ENCODE results near the gene TFAM. TPM values are rescaled to one million over a fixed set of nuclear protein-coding genes. Genes with fewer than 3 reads are reported as not detected.

TFAM gene
- total RNA-seq, 1 experiment from 2014 or later = 57.6 TPM

- Histone ChIP-seq H3K9me2 (ENCODE audit: insufficient read depth) (no peaks in the 10 kb centered on the region), H3K4me2 (ENCODE audit: low read length) (no peak overlapping the region), H4K20me1 (ENCODE audit: insufficient read depth) (0 out of 2 replicates have a peak, but pooled peaks cover 8% of the 10 kb centered on the region), H3K79me2 (ENCODE audit: insufficient read depth, low read length) (peaks cover 41% of the 10 kb centered on the region), H3K9me3 (ENCODE audit: control insufficient read depth in 1 of 2, insufficient read depth in 1 of 2, low read depth in 1 of 2, low read length in 2 of 2) (no peaks in the 10 kb centered on the region), H3K4me3 (replicated peaks in 1 of 2; ENCODE audit: low read depth in 1 of 2, low read length in 2 of 2) (no peak overlapping the region), H3K4me1 (ENCODE audit: control insufficient read depth in 1 of 2, insufficient read depth in 2 of 2, low read length in 2 of 2) (no peaks in the 10 kb centered on the region), H3K27ac (ENCODE audit: low read depth, low read length) (no peak overlapping the region), H3K27me3 (ENCODE audit: insufficient read depth, low read length) (no peaks in the 10 kb centered on the region), H3K9ac (ENCODE audit: low read length) (no peak overlapping the region), H3K36me3 (ENCODE audit: control insufficient read depth in 1 of 2, insufficient read depth in 2 of 2, low read length in 2 of 2) (no peaks in the 10 kb centered on the region), H2AFZ (ENCODE audit: low read depth, low read length, poor library complexity, severe bottlenecking) (no peak overlapping the region)
- CTCF ChIA-PET = no interaction called here
- RAD21 ChIA-PET (ENCODE audit: low non-redundant PET in 1 of 2, low total read pairs in 2 of 2, uncharacterized antibody in 2 of 2, unreplicated experiment in 2 of 2) = no interaction called here
- no peak for DNase-seq (ENCODE audit: low read depth, low spot score)
- intact Hi-C loops (cut with micrococcal nuclease) = no loop called here
- POLR2A ChIA-PET = no interaction called here
- ATAC-seq = no peak
- TF ChIP-seq CEBPB (IDR thresholded peaks at IDR 0.05; ENCODE audit: low read depth) (no peak), SIN3A (IDR thresholded peaks at IDR 0.05; ENCODE audit: low read depth) (no peak), CBX3 (IDR thresholded peaks at IDR 0.05; ENCODE audit: low read depth) (no peak), POLR2AphosphoS5 (IDR thresholded peaks at IDR 0.05; ENCODE audit: low read depth, low read length) (no peak), POLR2A (IDR thresholded peaks at IDR 0.05; ENCODE audit: borderline replicate concordance, extremely low read depth, insufficient read depth, insufficient read length) (no peak), SRF (IDR thresholded peaks at IDR 0.05; ENCODE audit: low read depth) (no peak), EZH2 (IDR thresholded peaks at IDR 0.05) (no peak), YY1 (IDR thresholded peaks at IDR 0.05; ENCODE audit: extremely low read depth, insufficient replicate concordance, low read depth, low read length) (no peak), ZFX (IDR thresholded peaks at IDR 0.05) (no peak)
- TF ChIP-seq, protein P1, sequence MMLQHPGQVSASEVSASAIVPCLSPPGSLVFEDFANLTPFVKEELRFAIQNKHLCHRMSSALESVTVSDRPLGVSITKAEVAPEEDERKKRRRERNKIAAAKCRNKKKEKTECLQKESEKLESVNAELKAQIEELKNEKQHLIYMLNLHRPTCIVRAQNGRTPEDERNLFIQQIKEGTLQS (IDR thresholded peaks at IDR 0.05) = no peak
- TF ChIP-seq, protein P2, sequence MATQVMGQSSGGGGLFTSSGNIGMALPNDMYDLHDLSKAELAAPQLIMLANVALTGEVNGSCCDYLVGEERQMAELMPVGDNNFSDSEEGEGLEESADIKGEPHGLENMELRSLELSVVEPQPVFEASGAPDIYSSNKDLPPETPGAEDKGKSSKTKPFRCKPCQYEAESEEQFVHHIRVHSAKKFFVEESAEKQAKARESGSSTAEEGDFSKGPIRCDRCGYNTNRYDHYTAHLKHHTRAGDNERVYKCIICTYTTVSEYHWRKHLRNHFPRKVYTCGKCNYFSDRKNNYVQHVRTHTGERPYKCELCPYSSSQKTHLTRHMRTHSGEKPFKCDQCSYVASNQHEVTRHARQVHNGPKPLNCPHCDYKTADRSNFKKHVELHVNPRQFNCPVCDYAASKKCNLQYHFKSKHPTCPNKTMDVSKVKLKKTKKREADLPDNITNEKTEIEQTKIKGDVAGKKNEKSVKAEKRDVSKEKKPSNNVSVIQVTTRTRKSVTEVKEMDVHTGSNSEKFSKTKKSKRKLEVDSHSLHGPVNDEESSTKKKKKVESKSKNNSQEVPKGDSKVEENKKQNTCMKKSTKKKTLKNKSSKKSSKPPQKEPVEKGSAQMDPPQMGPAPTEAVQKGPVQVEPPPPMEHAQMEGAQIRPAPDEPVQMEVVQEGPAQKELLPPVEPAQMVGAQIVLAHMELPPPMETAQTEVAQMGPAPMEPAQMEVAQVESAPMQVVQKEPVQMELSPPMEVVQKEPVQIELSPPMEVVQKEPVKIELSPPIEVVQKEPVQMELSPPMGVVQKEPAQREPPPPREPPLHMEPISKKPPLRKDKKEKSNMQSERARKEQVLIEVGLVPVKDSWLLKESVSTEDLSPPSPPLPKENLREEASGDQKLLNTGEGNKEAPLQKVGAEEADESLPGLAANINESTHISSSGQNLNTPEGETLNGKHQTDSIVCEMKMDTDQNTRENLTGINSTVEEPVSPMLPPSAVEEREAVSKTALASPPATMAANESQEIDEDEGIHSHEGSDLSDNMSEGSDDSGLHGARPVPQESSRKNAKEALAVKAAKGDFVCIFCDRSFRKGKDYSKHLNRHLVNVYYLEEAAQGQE (IDR thresholded peaks at IDR 0.05; ENCODE audit: low read depth) = no peak
- TF ChIP-seq, protein P3, sequence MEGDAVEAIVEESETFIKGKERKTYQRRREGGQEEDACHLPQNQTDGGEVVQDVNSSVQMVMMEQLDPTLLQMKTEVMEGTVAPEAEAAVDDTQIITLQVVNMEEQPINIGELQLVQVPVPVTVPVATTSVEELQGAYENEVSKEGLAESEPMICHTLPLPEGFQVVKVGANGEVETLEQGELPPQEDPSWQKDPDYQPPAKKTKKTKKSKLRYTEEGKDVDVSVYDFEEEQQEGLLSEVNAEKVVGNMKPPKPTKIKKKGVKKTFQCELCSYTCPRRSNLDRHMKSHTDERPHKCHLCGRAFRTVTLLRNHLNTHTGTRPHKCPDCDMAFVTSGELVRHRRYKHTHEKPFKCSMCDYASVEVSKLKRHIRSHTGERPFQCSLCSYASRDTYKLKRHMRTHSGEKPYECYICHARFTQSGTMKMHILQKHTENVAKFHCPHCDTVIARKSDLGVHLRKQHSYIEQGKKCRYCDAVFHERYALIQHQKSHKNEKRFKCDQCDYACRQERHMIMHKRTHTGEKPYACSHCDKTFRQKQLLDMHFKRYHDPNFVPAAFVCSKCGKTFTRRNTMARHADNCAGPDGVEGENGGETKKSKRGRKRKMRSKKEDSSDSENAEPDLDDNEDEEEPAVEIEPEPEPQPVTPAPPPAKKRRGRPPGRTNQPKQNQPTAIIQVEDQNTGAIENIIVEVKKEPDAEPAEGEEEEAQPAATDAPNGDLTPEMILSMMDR (IDR thresholded peaks at IDR 0.05 in 2 of 3, conservative IDR thresholded peaks at IDR 0.05 in 1 of 3; ENCODE audit: borderline replicate concordance in 1 of 3, insufficient read depth in 1 of 3, low read depth in 2 of 3, low read length in 2 of 3) = no peak
- TF ChIP-seq, protein P4, sequence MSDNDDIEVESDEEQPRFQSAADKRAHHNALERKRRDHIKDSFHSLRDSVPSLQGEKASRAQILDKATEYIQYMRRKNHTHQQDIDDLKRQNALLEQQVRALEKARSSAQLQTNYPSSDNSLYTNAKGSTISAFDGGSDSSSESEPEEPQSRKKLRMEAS (IDR thresholded peaks at IDR 0.05) = no peak
- no TSS peak for BruUV-seq (replicated peaks)
Measured at GRCh38 chr10:58352956-58353610, 32.1 kb upstream of the TFAM start.

All from HCT116 (cell line).